HepG2 (cell line): ENCODE measurements around the gene CLIC4. TPM values are rescaled to one million over a fixed set of nuclear protein-coding genes. Genes with fewer than 3 reads are reported as not detected.

Source experiments
- ASH2L ChIP-seq: fragments of 300-600, 200-600 bp; sonication (generic); IDR thresholded peaks from 2 replicates; pipeline ENCODE4 v1.7.0; 2017; ENCODE audit warnings: low read depth, mild to moderate bottlenecking, moderate library complexity, mixed read lengths, low read length; ENCODE audit not compliant: insufficient read length
- CENPT ChIP-seq: sonication (generic); formaldehyde crosslinking; IDR thresholded peaks from 2 replicates; pipeline ENCODE4 v1.8.0; 2022; ENCODE audit warnings: low read depth, mild to moderate bottlenecking, moderate library complexity, missing genetic modification reagents
- FOXC1 ChIP-seq: sonication (generic); formaldehyde crosslinking; IDR thresholded peaks from 2 replicates; pipeline ENCODE4 v1.8.0; 2022; ENCODE audit warnings: mild to moderate bottlenecking, missing genetic modification reagents, borderline replicate concordance
- KMT2B ChIP-seq: IDR thresholded peaks from 2 replicates; pipeline ENCODE4 v1.6.1; 2016; ENCODE audit warnings: missing genetic modification reagents, missing compliant biosample characterization
- MED13 ChIP-seq: sonication (generic); formaldehyde crosslinking; IDR thresholded peaks from 2 replicates; pipeline ENCODE4 v1.5.0; 2020; ENCODE audit warnings: missing genetic modification reagents
- MEIS2 ChIP-seq: sonication (generic); formaldehyde crosslinking; IDR thresholded peaks from 2 replicates; pipeline ENCODE4 v1.9.0; 2021; ENCODE audit warnings: mild to moderate bottlenecking, missing genetic modification reagents
- NFYC ChIP-seq: IDR thresholded peaks from 2 replicates; pipeline ENCODE4 v1.6.1; 2016; ENCODE audit warnings: missing genetic modification reagents, missing compliant biosample characterization
- NR2C2 ChIP-seq: sonication (generic); formaldehyde crosslinking; IDR thresholded peaks from 2 replicates; pipeline ENCODE4 v1.4.0; 2020; ENCODE audit warnings: missing genetic modification reagents, mild to moderate bottlenecking, moderate library complexity, borderline replicate concordance
- PCBP2 ChIP-seq: fragments of 200-400 bp; formaldehyde crosslinking; optimal IDR thresholded peaks from 2 replicates; pipeline ENCODE3; 2018; ENCODE audit warnings: low read length, low read depth; ENCODE audit not compliant: poor library complexity, severe bottlenecking
- SOX6 ChIP-seq, 2 experiments: fragments of 450-650 bp in 1 of 2; sonication (generic) in 1 of 2; formaldehyde crosslinking in 1 of 2; IDR thresholded peaks; 2 replicates each; pipeline versions ENCODE4 v1.4.0 to v1.6.1; 2017 to 2020; ENCODE audit warnings: antibody characterized with exemption in 1 of 2, mild to moderate bottlenecking in 1 of 2, missing genetic modification reagents in 1 of 2
- STAT5B ChIP-seq: sonication (generic); formaldehyde crosslinking; IDR thresholded peaks from 2 replicates; pipeline ENCODE4 v1.4.0; 2020; ENCODE audit warnings: missing genetic modification reagents
- SYNCRIP ChIP-seq: fragments of 200-400 bp; formaldehyde crosslinking; IDR thresholded peaks from 2 replicates; pipeline ENCODE4 v1.6.1; 2018; ENCODE audit warnings: mild to moderate bottlenecking, low read depth, low read length; ENCODE audit not compliant: insufficient read depth
- XRCC5 ChIP-seq: fragments of 200-400 bp; formaldehyde crosslinking; optimal IDR thresholded peaks from 2 replicates; pipeline ENCODE3; 2017; ENCODE audit warnings: mild to moderate bottlenecking, low read length
- ZFP1 ChIP-seq: IDR thresholded peaks from 2 replicates; pipeline ENCODE4 v1.6.1; 2016
- ZNF124 ChIP-seq: sonication (generic); formaldehyde crosslinking; IDR thresholded peaks from 2 replicates; pipeline ENCODE4 v1.4.0; 2020; ENCODE audit warnings: missing genetic modification reagents
- ZNF296 ChIP-seq: sonication (generic); formaldehyde crosslinking; conservative IDR thresholded peaks from 2 replicates; pipeline ENCODE4 v1.5.0; 2020; ENCODE audit warnings: mild to moderate bottlenecking, missing genetic modification reagents
- ZNF670 ChIP-seq: sonication (generic); formaldehyde crosslinking; IDR thresholded peaks from 2 replicates; pipeline ENCODE4 v1.8.0; 2022; ENCODE audit warnings: mild to moderate bottlenecking, missing genetic modification reagents, borderline replicate concordance
- ZNF720 ChIP-seq: sonication (generic); formaldehyde crosslinking; IDR thresholded peaks from 2 replicates; pipeline ENCODE4 v1.4.0; 2020; ENCODE audit warnings: missing genetic modification reagents
- ZNF749 ChIP-seq: sonication (generic); formaldehyde crosslinking; IDR thresholded peaks from 2 replicates; pipeline ENCODE4 v1.8.0; 2022; ENCODE audit warnings: mild to moderate bottlenecking, missing genetic modification reagents, moderate library complexity, borderline replicate concordance
- ZNF816 ChIP-seq: sonication (generic); formaldehyde crosslinking; IDR thresholded peaks from 2 replicates; pipeline ENCODE4 v1.8.0; 2022; ENCODE audit warnings: missing genetic modification reagents, mild to moderate bottlenecking, borderline replicate concordance
- ZSCAN20 ChIP-seq: sonication (generic); formaldehyde crosslinking; IDR thresholded peaks from 2 replicates; pipeline ENCODE4 v1.4.0; 2020; ENCODE audit warnings: missing genetic modification reagents, mild to moderate bottlenecking, borderline replicate concordance
- polyA plus RNA-seq, 8 experiments: library from polyadenylated mRNA; depleted of rRNA in 3 of 8; stranded (reverse) in 7 of 8; unstranded in 1 of 8; fragments of >200 nt; fragmentation: Illumina TruSeq in 4 of 8; extraction: Trizol in 4 of 8; gene quantifications; 2 replicates each; pipeline versions ENCODE4 v1.2.1 to v1.2.3, GENCODE V29; 2011 to 2016; ENCODE audit warnings: low read depth in 4 of 8, missing spikeins in 1 of 8, mixed read lengths in 1 of 8; ENCODE audit not compliant: insufficient read depth in 1 of 8
- total RNA-seq, 5 experiments: library from RNA; depleted of rRNA; stranded (reverse); fragments of >200 nt; fragmentation: Illumina TruSeq; extraction: Trizol; gene quantifications; 2 replicates each; pipeline ENCODE4 v1.2.3, GENCODE V29; 2016; ENCODE audit warnings: low read depth in 1 of 5
- TF ChIP-seq, protein P1 (sequence below): sonication (generic); formaldehyde crosslinking; IDR thresholded peaks from 2 replicates; pipeline ENCODE4 v1.4.0; 2020; ENCODE audit warnings: mild to moderate bottlenecking, missing genetic modification reagents, borderline replicate concordance
- TF ChIP-seq, protein P2 (sequence below): sonication (generic); formaldehyde crosslinking; IDR thresholded peaks from 2 replicates; pipeline ENCODE4 v1.4.0; 2020; ENCODE audit warnings: missing genetic modification reagents
- TF ChIP-seq, protein P3 (sequence below): IDR thresholded peaks from 2 replicates; pipeline ENCODE4 v1.6.1; 2012; ENCODE audit warnings: low read depth, low read length, improper control_type of control experiment

The CLIC4 gene
- total and polyA plus RNA-seq, 2 of the 13 experiments (the other 11 are each of a cell fraction or from before 2014, with no cell fraction given) = 23.3 to 77.4 TPM

DNA sequence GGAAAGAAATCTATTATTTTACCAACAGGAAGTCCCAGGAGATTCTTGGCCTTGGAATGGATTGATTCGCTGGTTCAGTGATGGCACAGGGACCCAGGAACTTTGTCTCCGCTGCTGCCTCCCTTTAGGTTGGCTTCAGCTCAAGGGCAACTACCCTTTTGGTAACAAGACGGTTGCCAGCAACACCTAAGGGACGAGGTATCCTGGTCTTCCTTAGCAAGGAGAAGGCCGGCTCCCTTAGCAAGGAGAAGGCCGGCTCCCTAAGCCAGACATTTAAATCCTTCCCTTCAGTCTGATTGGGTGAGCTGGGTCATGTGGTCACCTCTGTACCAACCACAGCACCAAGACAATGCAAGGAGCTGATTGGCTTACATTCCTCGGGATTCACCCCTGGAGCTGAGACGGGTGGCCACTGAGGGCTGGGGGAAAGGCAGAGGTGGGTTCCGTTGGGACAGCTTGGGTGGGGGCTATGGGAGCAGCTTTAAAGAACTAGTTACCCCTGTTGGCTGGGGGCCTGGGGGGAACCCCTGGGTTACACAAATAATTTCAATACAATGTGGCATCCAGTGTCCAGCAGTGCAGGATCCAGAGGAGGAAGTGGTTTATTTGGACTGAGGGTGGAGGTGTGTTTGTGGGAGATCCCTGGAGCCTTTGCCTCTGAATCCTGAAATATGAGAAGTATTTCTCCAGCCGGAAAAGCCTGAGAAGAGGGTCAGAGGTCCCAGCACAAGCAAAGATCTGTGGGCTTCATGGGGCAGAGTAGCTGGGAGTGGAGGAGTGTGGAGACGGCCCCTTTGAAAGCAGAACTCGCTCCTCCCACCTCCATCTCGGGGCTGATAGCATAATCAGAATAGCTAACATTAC is 20.7 kb upstream of the CLIC4 start (continued):
- TF ChIP-seq, protein P1, sequence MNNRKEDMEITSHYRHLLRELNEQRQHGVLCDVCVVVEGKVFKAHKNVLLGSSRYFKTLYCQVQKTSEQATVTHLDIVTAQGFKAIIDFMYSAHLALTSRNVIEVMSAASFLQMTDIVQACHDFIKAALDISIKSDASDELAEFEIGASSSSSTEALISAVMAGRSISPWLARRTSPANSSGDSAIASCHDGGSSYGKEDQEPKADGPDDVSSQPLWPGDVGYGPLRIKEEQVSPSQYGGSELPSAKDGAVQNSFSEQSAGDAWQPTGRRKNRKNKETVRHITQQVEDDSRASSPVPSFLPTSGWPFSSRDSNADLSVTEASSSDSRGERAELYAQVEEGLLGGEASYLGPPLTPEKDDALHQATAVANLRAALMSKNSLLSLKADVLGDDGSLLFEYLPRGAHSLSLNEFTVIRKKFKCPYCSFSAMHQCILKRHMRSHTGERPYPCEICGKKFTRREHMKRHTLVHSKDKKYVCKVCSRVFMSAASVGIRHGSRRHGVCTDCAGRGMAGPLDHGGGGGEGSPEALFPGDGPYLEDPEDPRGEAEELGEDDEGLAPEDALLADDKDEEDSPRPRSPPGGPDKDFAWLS (CRISPR knock-in tag) = no peak; the same call in 1 of the 2 replicates
- TF ChIP-seq FOXC1 (CRISPR knock-in tag) (peak; percentile 48; the same call in 1 of the 2 replicates), STAT5B (CRISPR knock-in tag) (0 out of 2 replicates have a peak, but pooled peaks have one; percentile 44), XRCC5 (peak; percentile 17), PCBP2 (no peak), NR2C2 (CRISPR knock-in tag) (peak; percentile 58), ZNF296 (CRISPR knock-in tag) (0 out of 2 replicates have a peak, but pooled peaks have one; percentile 17), KMT2B (CRISPR knock-in tag) (peak; percentile 39; the same call in 1 of the 2 replicates), MED13 (CRISPR knock-in tag) (0 out of 2 replicates have a peak, but pooled peaks have one; percentile 30), SYNCRIP (no peak), ASH2L (peak; percentile 71), CENPT (CRISPR knock-in tag) (no peak), ZSCAN20 (CRISPR knock-in tag) (no peak), NFYC (CRISPR knock-in tag) (peak; percentile 95), ZFP1 (peak; percentile 58; the same call in 1 of the 2 replicates), ZNF124 (peak; percentile 36; the same call in 1 of the 2 replicates), SOX6 (IDR thresholded peaks at IDR 0.05) (no peak), SOX6 (CRISPR knock-in tag; IDR thresholded peaks at IDR 0.05) (no peak; the same call in 1 of the 2 replicates), ZNF720 (CRISPR knock-in tag) (no peak), ZNF670 (no peak; the same call in 1 of the 2 replicates), ZNF816 (CRISPR knock-in tag) (peak; percentile 31; the same call in 1 of the 2 replicates), MEIS2 (0 out of 2 replicates have a peak, but pooled peaks have one; percentile 7), ZNF749 (CRISPR knock-in tag) (peak; percentile 59; the same call in 1 of the 2 replicates)
- TF ChIP-seq, protein P2, sequence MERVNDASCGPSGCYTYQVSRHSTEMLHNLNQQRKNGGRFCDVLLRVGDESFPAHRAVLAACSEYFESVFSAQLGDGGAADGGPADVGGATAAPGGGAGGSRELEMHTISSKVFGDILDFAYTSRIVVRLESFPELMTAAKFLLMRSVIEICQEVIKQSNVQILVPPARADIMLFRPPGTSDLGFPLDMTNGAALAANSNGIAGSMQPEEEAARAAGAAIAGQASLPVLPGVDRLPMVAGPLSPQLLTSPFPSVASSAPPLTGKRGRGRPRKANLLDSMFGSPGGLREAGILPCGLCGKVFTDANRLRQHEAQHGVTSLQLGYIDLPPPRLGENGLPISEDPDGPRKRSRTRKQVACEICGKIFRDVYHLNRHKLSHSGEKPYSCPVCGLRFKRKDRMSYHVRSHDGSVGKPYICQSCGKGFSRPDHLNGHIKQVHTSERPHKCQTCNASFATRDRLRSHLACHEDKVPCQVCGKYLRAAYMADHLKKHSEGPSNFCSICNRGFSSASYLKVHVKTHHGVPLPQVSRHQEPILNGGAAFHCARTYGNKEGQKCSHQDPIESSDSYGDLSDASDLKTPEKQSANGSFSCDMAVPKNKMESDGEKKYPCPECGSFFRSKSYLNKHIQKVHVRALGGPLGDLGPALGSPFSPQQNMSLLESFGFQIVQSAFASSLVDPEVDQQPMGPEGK (CRISPR knock-in tag) = peak; percentile 82
- TF ChIP-seq, protein P3, sequence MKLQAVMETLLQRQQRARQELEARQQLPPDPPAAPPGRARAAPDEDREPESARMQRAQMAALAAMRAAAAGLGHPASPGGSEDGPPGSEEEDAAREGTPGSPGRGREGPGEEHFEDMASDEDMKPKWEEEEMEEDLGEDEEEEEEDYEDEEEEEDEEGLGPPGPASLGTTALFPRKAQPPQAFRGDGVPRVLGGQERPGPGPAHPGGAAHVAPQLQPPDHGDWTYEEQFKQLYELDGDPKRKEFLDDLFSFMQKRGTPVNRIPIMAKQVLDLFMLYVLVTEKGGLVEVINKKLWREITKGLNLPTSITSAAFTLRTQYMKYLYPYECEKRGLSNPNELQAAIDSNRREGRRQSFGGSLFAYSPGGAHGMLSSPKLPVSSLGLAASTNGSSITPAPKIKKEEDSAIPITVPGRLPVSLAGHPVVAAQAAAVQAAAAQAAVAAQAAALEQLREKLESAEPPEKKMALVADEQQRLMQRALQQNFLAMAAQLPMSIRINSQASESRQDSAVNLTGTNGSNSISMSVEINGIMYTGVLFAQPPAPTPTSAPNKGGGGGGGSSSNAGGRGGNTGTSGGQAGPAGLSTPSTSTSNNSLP = no peak
